Stimulated activated CD4-positive, alpha-beta T cell treated with anti-CD3 and anti-CD28 coated beads, Interleukin-15, amount 100 ng/mL, for 1 hour (primary cell): ENCODE measurements around the gene FRS2.

Experiments
- DNase-seq, 2 donors: peaks; one replicate each; pipeline ENCODE4 v3.0.0-alpha.2; 2020; ENCODE audit warnings: low read depth in 1 of 2, low spot score in 1 of 2

The FRS2 gene

GRCh38 chr12:69459477-69459876 lies 10.7 kb upstream of the FRS2 start:
- no peak for DNase-seq

GRCh38 chr12:69464428-69464827 lies 5.8 kb upstream of the FRS2 start:
- no peak for DNase-seq

DNA sequence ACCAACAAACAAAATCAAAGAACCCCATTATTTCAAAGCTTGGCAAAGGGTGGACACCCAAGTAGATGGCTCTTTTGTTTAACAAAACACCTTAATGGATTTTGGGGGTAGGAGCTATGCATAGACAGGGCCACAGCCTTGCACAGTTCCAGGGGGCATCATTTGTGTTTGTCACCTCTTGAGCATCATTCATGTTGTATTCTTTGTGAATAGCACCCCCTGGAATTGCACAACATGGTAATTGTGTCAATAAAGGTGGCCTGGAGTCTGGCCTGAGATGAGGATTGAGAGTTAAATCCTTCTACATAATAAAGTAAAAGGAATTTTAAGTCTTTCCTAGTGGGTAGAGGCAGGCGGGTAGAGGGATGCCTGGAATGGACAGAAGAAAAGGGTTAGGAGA lies 3.3 kb upstream of the FRS2 start:
- no peak for DNase-seq

GRCh38 chr12:69467366-69467765 lies 2.8 kb upstream of the FRS2 start:
- no peak for DNase-seq

DNA sequence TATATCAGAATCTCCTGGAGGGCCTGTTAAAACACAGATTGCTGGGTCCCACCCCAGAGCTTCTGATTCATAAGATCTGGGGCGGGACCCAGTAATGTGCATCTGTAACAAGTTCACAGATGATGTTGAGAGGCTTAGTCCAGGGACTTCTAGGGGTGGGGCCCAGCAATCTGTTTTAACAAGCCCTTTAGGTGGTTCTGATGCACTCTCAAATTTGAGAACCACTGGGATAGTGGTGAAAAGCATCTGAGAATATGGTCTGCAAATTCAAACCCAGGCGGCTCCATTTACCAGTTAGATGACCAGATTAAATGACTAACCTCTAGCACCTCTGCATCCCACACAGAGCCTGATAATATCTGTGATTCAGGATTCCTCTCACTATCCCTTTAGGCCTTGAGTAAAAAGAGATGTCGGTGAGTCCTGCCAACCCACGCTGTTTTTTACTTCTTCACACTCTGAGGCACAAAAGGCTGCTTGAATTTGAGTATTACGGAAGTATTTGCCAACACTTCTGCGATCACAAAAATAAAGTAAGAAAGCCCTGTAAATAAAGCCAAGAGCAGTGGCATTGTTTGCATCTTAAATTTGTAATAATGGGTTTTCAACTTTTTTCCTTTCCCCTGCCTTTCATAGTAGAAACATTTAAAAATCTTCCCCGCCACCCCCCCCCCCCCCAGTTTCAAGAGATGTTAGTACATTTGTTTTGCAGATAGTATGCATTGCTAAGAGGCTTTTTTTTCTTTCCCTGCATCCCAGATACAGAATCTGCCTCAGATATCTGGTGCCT lies 1.8 kb upstream of the FRS2 start:
- DNase-seq = no peak

DNA sequence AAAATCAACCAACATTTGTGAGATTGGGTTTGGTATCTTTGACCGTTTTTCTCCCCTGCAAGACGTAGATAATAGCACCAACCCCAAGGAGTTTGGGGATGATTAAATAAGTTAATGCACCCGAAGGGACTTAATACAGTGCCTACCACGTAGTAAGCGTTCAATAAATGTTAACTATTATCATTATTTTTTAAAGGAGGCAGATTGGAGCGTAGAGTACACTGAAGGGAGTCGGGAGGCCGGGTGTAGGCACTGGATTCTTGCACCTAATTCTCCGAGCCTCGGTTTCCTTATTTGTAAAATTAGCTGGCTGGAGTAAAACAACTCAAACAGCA lies 367 bp upstream of the FRS2 start:
- DNase-seq = no peak

- no peak for DNase-seq
Observed at GRCh38 chr12:69471076-69471430, 865 bp downstream of the FRS2 start.

DNA sequence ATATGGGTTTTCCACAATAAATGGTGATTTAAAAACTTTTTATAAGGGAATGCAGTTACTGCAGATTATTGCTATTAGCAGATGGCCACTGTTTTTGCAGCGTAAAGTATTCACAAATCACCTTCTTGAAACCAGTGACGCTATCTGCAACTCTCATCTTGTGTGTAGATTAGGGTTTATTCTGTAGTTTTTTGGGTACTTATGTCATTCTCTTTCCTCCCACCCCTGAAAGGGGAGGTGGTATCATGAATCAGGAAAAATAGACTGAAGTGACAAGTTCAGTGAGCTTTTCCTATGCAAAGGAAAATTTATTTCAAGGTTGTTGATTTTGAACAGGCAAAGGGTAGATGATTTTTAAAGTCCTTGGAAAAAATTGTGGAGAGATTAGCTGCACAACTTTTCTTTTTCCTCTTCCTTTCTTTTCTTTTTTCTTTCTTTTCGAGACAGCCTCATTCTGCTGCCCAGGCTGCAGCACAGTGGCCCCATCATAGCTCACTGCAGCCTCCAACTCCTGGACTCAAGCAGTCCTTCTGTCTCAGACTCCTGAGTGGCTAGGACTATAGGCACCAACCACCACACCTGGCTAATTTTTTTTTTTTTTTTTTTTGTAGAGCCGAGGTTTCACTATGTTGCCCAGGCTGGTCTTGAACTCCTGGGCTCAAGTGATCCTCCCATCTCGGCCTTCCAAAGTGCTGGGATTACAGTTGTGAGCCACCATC lies 1.6 kb downstream of the FRS2 start:
- DNase-seq = no peak

- no peak for DNase-seq
Observed at GRCh38 chr12:69473262-69473661, 3.1 kb downstream of the FRS2 start.

GRCh38 chr12:69474456-69474855 lies 4.3 kb downstream of the FRS2 start:
- DNase-seq = no peak

DNA sequence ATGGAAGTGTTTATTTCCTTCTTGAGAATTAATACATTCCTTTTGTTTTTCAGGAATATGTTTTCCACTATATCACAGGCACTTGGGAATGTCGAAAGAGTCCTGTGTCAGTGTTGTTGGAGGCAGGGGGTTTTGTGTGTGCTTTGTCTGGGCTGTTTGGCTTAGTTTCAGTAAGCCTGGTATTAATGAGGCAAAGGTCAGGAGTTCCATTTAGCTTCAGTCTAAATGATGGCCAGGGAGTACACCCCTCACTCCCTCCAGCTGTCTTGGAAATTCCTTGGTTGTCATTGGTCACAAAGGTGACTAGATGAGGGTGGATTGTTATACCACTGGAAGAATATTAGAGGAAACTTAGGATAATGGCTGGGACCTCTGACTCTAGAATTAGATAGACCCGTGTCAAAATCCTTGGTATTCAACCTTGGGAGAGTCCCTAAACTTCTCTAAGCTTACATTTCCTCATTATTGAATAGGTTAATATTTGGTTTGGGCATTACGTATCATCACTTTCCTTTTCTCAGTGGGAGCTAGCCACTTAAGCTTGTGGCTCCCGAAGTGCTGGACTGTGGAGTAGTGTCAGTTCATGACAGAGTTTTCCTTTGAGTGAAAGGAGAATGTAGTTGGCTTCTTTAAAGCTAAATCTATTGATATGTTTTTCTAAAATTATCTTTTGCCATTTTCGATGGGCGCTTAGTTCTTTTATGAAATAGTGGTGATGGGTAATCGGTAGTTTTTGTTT lies 5.2 kb downstream of the FRS2 start:
- DNase-seq = no peak

- no peak for DNase-seq
Observed at GRCh38 chr12:69476276-69477017, 6.3 kb downstream of the FRS2 start.

GRCh38 chr12:69479675-69480074 lies 9.5 kb downstream of the FRS2 start:
- no peak for DNase-seq

- DNase-seq = no peak
Observed at GRCh38 chr12:69480698-69481097, 10.5 kb downstream of the FRS2 start.

DNA sequence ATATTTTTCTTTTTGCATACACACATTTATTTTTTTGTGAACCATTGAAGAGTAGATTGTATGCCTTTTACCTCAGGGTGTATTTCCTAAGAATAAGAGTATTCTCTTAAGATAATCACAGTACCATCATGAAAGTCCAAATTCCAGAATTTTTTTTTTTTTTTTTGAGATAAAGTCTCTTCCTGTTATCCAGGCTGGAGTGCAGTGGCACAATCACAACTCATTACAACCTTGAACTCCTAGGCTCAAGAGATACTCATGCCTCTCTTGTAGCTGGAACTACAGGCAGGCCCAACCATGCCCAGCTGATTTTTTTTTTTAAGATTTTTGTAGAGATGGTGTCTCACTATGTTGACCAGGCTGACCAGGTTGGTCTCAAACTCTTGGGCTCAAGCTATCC lies 10.9 kb downstream of the FRS2 start:
- DNase-seq = no peak

- no peak for DNase-seq
Observed at GRCh38 chr12:69483700-69484099, 13.5 kb downstream of the FRS2 start.

- DNase-seq = no peak
Observed at GRCh38 chr12:69484428-69484827, 14.2 kb downstream of the FRS2 start.

GRCh38 chr12:69490920-69491643 lies 20.9 kb downstream of the FRS2 start:
- no peak for DNase-seq

- DNase-seq = no peak
Observed at GRCh38 chr12:69492739-69493138, 22.6 kb downstream of the FRS2 start.

- DNase-seq = no peak
Observed at GRCh38 chr12:69495071-69495470, 24.9 kb downstream of the FRS2 start.
